PC-9 (cell line): ENCODE results near the gene HSPA1L.

Source experiments
- EZH2 ChIP-seq: fragments of 200-600 bp; sonication (generic); IDR thresholded peaks from 2 replicates; pipeline ENCODE4 v1.8.0; 2017; ENCODE audit warnings: antibody characterized with exemption, low read depth
- TF ChIP-seq, protein P1 (sequence below): fragments of 200-600 bp; sonication (generic); conservative IDR thresholded peaks from 2 replicates; pipeline ENCODE4 v1.6.1; 2017; ENCODE audit warnings: mixed run types, antibody characterized with exemption, mild to moderate bottlenecking, moderate library complexity

GRCh38 chr6:31764198-31764597 lies 50.9 kb downstream of the HSPA1L start:
- TF ChIP-seq, protein P1, sequence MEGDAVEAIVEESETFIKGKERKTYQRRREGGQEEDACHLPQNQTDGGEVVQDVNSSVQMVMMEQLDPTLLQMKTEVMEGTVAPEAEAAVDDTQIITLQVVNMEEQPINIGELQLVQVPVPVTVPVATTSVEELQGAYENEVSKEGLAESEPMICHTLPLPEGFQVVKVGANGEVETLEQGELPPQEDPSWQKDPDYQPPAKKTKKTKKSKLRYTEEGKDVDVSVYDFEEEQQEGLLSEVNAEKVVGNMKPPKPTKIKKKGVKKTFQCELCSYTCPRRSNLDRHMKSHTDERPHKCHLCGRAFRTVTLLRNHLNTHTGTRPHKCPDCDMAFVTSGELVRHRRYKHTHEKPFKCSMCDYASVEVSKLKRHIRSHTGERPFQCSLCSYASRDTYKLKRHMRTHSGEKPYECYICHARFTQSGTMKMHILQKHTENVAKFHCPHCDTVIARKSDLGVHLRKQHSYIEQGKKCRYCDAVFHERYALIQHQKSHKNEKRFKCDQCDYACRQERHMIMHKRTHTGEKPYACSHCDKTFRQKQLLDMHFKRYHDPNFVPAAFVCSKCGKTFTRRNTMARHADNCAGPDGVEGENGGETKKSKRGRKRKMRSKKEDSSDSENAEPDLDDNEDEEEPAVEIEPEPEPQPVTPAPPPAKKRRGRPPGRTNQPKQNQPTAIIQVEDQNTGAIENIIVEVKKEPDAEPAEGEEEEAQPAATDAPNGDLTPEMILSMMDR: no peak
- TF ChIP-seq EZH2: no peak
